T-helper 1 cell treated with Interleukin-12 subunit alpha and Interleukin-12 subunit beta and Interleukin-4 antibody, amounts not matched to agents 30 μg/mL and 1 μg/mL, for 36 hours (primary cell): ENCODE measurements around the gene PAPOLG.

Experiments
- H3K27ac Mint-ChIP-seq: one replicate; pipeline ENCODE4 v1.8.0; 2021; ENCODE audit warnings: mild to moderate bottlenecking, mixed read lengths
- H3K27me3 Mint-ChIP-seq: one replicate; pipeline ENCODE4 v1.8.0; 2021; ENCODE audit warnings: low read depth, mixed read lengths
- H3K36me3 Mint-ChIP-seq: one replicate; pipeline ENCODE4 v1.8.0; 2021; ENCODE audit warnings: low read depth, mixed read lengths
- H3K4me1 Mint-ChIP-seq: one replicate; pipeline ENCODE4 v1.8.0; 2021; ENCODE audit warnings: low read depth, mixed read lengths
- H3K4me3 Mint-ChIP-seq: one replicate; pipeline ENCODE4 v1.8.0; 2021; ENCODE audit warnings: mild to moderate bottlenecking, moderate library complexity, mixed read lengths
- H3K9me3 Mint-ChIP-seq: one replicate; pipeline ENCODE4 v1.8.0; 2021; ENCODE audit warnings: mixed read lengths

The PAPOLG gene

DNA sequence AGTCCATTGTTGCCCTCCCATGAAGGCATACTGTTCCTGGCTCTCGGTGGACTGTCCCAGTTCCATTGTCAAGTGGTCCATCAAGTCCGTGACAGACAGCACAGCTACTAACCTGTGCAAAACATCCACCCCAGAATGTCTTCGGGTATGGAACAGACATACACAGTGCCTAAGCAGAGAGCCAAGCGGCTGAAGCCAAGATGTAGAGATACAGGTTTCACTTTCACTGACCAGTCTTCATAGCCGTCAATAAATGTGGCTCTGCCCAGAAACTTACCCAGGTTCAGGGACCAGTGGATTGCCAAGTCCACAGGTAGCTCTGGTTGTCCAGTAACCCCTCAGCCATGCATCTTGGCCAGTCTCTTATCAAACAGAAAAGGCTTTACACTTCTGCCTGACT is 10.7 kb upstream of the PAPOLG start:
- Mint-ChIP-seq H3K27me3 (peaks cover 11% of the 10 kb centered on the region), H3K9me3 (no peaks in the 10 kb centered on the region), H3K4me3 (no peak overlapping the region), H3K27ac (no peak overlapping the region), H3K36me3 (no peaks in the 10 kb centered on the region), H3K4me1 (peaks cover 9% of the 10 kb centered on the region)

DNA sequence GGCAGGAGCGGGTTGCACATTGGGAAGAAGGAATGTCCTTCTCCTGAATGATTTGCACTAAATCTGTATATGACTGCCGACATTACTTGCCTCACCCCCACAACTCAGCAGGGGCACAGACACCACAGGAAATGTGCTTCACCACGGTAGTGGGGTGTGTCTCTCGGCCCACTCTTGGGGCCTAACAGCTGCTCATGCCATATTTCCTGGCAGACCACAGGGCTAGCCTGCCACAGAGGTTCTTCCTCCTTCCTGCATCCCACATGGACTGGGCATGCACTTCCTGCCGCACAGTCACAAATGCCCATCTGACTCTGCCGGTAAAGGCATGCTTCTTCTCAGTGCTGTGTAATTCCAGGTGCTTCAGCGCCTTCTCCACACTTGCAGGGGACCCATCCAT is 10.3 kb upstream of the PAPOLG start:
- Mint-ChIP-seq H3K9me3 (no peaks in the 10 kb centered on the region), H3K36me3 (no peaks in the 10 kb centered on the region), H3K27ac (peak overlapping the region; percentile 63), H3K27me3 (peaks cover 15% of the 10 kb centered on the region), H3K4me1 (peaks cover 9% of the 10 kb centered on the region), H3K4me3 (no peak overlapping the region)

GRCh38 chr2:60746318-60746717 is 9.8 kb upstream of the PAPOLG start:
- H3K4me1 Mint-ChIP-seq: peaks cover 9% of the 10 kb centered on the region
- H3K9me3 Mint-ChIP-seq: no peaks in the 10 kb centered on the region
- H3K27ac Mint-ChIP-seq: no peak overlapping the region
- H3K27me3 Mint-ChIP-seq: peaks cover 15% of the 10 kb centered on the region
- H3K4me3 Mint-ChIP-seq: no peak overlapping the region
- no peaks in the 10 kb centered on the region for H3K36me3 Mint-ChIP-seq

- Mint-ChIP-seq H3K27me3 (no peaks in the 10 kb centered on the region), H3K4me1 (peaks cover 19% of the 10 kb centered on the region), H3K27ac (no peak overlapping the region), H3K36me3 (peaks cover 24% of the 10 kb centered on the region), H3K4me3 (no peak overlapping the region), H3K9me3 (no peaks in the 10 kb centered on the region)
These were observed 3.6 kb downstream of the PAPOLG start for GRCh38 chr2:60759654-60760053.

- peaks cover 41% of the 10 kb centered on the region for H3K36me3 Mint-ChIP-seq
- no peaks in the 10 kb centered on the region for H3K9me3 Mint-ChIP-seq
- H3K27me3 Mint-ChIP-seq: no peaks in the 10 kb centered on the region
- no peak overlapping the region for H3K27ac Mint-ChIP-seq
- H3K4me1 Mint-ChIP-seq: peaks cover 3% of the 10 kb centered on the region
- no peak overlapping the region for H3K4me3 Mint-ChIP-seq
These were observed 8.9 kb downstream of the PAPOLG start for GRCh38 chr2:60764736-60765534.

DNA sequence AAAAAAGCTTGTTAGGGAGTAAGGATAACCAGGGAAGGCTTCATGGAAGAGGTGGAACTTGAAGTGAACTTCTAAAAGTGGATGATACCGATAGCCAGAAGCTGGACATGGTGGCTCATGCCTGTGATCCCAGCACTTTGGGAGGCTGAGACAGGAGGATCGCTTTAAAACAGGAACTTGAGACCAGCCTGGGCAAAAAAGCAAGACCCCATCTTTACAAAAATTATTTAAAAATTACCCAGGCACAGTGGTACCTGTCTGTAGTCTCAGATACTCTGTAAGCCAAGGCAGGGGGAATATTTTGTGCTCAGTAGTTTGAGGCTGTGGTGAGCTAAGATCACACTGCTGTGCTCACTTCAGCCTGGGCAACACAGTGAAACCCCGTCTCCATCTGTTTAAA is 10.2 kb downstream of the PAPOLG start:
- no peaks in the 10 kb centered on the region for H3K9me3 Mint-ChIP-seq
- no peak overlapping the region for H3K4me3 Mint-ChIP-seq
- H3K36me3 Mint-ChIP-seq: peaks cover 39% of the 10 kb centered on the region
- H3K27me3 Mint-ChIP-seq: no peaks in the 10 kb centered on the region
- peaks cover 3% of the 10 kb centered on the region for H3K4me1 Mint-ChIP-seq
- H3K27ac Mint-ChIP-seq: no peak overlapping the region

DNA sequence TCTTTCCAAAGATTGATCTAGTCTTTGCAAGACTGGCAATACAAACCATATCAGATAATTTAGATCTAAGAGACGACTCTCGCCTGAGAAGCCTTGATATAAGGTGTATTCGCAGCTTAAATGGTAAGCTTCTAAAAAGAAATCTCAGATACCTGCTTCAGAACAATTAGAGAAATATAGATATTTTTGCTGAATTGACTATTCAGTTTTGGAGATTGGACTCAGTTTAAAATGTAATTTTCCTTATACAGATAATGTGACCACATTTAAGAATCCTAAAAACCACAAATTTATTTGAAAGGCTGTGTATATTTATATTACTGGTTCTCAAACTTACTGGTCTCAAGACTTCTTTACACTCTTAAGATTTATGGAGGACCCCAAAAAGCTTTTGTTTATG is 15.4 kb downstream of the PAPOLG start:
- Mint-ChIP-seq H3K27me3 (no peaks in the 10 kb centered on the region), H3K4me3 (no peak overlapping the region), H3K4me1 (peaks cover 3% of the 10 kb centered on the region), H3K36me3 (peaks cover 41% of the 10 kb centered on the region), H3K27ac (no peak overlapping the region), H3K9me3 (no peaks in the 10 kb centered on the region)

DNA sequence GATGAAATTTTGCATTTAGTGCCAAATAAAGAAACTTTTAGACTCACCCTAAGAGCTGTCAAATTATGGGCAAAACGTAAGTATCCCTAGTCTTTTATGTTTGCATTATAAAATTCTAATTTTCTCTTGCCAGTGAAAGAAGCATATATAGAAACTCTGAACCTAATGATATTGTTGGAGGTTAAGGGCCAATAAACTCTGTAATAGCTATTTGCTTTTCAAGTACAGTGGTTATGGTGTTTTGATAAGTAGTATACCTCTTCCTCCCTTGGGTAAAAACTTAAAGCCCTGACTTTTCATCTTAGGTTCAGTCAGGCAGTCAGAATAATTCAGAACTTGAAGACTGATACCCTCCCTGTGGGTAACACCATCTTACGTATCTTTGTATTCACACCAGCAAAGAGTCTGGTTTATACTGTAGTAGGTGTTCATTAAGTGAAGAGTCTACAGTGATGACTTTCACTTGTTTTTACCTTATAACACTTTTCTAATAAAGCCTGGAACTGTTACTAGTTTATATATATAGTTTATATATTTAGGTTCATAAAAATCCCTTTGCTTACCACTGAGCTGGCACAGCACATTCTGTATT is 19.1 kb downstream of the PAPOLG start:
- Mint-ChIP-seq H3K36me3 (peaks cover 38% of the 10 kb centered on the region), H3K27me3 (no peaks in the 10 kb centered on the region), H3K27ac (no peak overlapping the region), H3K4me1 (no peaks in the 10 kb centered on the region), H3K9me3 (no peaks in the 10 kb centered on the region), H3K4me3 (no peak overlapping the region)

DNA sequence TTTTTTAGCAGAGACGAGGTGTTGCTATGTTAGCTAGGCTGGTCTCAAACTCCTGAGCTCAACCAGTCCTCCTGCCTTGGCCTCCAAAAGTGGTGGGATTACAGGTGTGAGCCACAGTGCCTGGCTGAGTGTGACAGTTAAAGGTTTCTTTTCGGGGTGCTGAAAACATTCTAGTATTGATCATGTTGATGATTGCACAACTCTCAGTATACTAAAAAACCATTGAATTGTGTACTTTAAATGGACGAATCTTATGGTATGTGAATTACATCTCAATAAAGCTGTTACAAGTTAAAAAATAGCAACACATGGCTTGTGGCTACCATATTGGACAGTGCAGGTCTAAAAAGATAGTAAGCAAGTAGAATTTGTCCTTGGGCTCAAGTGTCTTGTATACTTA is 22.3 kb downstream of the PAPOLG start:
- H3K4me1 Mint-ChIP-seq: no peaks in the 10 kb centered on the region
- H3K9me3 Mint-ChIP-seq: no peaks in the 10 kb centered on the region
- no peak overlapping the region for H3K4me3 Mint-ChIP-seq
- H3K27me3 Mint-ChIP-seq: no peaks in the 10 kb centered on the region
- no peak overlapping the region for H3K27ac Mint-ChIP-seq
- H3K36me3 Mint-ChIP-seq: peaks cover 30% of the 10 kb centered on the region

- Mint-ChIP-seq H3K27ac (no peak overlapping the region), H3K36me3 (peaks cover 37% of the 10 kb centered on the region), H3K4me1 (no peaks in the 10 kb centered on the region), H3K4me3 (no peak overlapping the region), H3K27me3 (no peaks in the 10 kb centered on the region), H3K9me3 (no peaks in the 10 kb centered on the region)
These were observed 23.4 kb downstream of the PAPOLG start for GRCh38 chr2:60779426-60779825.

GRCh38 chr2:60780721-60781120 is 24.7 kb downstream of the PAPOLG start:
- Mint-ChIP-seq H3K36me3 (peaks cover 31% of the 10 kb centered on the region), H3K9me3 (no peaks in the 10 kb centered on the region), H3K27ac (no peak overlapping the region), H3K4me1 (no peaks in the 10 kb centered on the region), H3K4me3 (no peak overlapping the region), H3K27me3 (no peaks in the 10 kb centered on the region)

DNA sequence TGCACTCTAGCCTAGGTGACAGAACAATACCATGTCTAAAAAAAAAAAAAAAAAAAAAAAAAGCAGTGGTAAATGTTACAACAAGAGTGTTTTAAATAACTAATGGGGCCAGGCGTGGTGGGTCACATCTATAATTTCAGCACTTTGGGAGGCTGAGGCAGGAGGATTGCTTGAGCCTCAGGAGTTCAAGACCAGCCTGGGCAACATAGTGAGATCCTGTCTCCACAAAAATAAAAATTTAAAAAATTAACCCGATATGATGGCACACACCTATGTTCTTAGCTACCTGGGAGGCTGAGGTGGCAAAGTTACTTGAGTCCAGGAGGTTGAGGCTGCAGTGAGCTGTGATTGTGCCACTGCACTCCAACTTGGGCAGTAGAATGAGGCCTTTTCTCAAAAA is 37.1 kb downstream of the PAPOLG start:
- H3K9me3 Mint-ChIP-seq: no peaks in the 10 kb centered on the region
- peaks cover 13% of the 10 kb centered on the region for H3K4me1 Mint-ChIP-seq
- H3K36me3 Mint-ChIP-seq: peaks cover 47% of the 10 kb centered on the region
- H3K27me3 Mint-ChIP-seq: no peaks in the 10 kb centered on the region
- no peak overlapping the region for H3K4me3 Mint-ChIP-seq
- no peak overlapping the region for H3K27ac Mint-ChIP-seq

GRCh38 chr2:60794271-60794863 is 38.3 kb downstream of the PAPOLG start:
- peaks cover 13% of the 10 kb centered on the region for H3K4me1 Mint-ChIP-seq

DNA sequence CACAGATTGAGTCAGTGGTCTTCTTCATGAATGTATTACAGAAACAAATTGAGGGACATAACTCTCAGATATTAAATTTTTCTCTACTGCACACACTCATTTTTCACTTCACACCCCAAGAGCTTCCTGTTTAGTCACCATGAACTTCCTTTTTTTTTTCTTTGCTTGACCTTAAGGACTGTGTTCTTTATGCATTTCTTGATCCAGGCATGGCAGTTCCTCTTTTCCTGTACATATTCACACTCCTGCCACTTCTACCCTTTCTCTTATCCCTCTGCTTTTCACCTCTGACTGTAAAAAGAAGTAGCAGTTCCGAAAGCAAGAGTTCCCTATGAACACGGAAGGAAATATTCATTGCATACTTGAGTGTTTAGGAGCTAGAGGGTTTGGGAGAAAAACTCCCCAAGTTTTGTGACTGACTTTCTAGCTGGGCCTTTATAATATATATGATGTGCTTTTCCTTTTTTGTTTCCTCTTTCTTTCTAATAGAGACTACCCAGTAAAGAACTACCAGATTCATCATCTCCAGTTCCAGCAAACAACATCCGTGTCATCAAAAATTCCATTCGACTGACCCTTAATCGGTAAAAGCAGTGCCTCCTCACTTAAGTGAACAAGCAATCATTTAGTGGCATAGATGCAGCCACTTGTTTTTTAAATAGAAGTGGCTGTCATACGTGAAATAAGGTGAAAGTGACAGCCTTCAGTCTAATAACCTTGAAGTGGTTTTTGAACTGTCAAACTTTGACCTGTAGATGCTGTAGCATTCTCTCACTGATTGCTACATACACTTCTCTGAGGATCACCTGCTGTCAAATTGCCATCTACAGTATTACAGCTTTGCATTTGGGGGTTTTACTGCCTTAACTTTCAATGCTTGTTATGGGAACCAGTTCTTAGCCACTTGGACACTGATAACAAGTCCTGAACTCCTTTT is 40.8 kb downstream of the PAPOLG start:
- Mint-ChIP-seq H3K27me3 (no peaks in the 10 kb centered on the region), H3K9me3 (no peaks in the 10 kb centered on the region), H3K4me3 (peak overlapping the region; percentile 12), H3K27ac (peak overlapping the region; percentile 45), H3K36me3 (peaks cover 38% of the 10 kb centered on the region), H3K4me1 (peaks cover 13% of the 10 kb centered on the region)

More at GRCh38 chr2:60794271-60794863, 38.3 kb downstream of the PAPOLG start:
- H3K4me3 Mint-ChIP-seq: no peak overlapping the region
- H3K36me3 Mint-ChIP-seq: peaks cover 45% of the 10 kb centered on the region
- no peaks in the 10 kb centered on the region for H3K9me3 Mint-ChIP-seq
- H3K27ac Mint-ChIP-seq: no peak overlapping the region
- no peaks in the 10 kb centered on the region for H3K27me3 Mint-ChIP-seq
